Smooth muscle cell (in vitro differentiated cells): ENCODE data around the gene ADCK1. TPM values are rescaled to one million over a fixed set of nuclear protein-coding genes. Genes with fewer than 3 reads are reported as not detected.

Experiments used
- DNase-seq: peaks from one replicate; lab custom pipeline; 2025; ENCODE audit not compliant: unreplicated experiment; lab: John Stamatoyannopoulos, UW
- H2AFZ ChIP-seq: fragments of 200-600 bp; sonication (generic); 2 replicates; pipeline ENCODE4 v1.6.0; 2016; ENCODE audit warnings: antibody characterized with exemption, low read depth, mild to moderate bottlenecking
- H3F3A ChIP-seq: fragments of 200-600 bp; sonication (generic); 2 replicates; pipeline ENCODE4 v1.6.0; 2017; ENCODE audit warnings: antibody characterized with exemption, low read depth
- H3K27ac ChIP-seq: fragments of 200-600 bp; sonication (generic); 2 replicates; pipeline ENCODE4 v1.5.1; 2016; ENCODE audit warnings: low read depth, mild to moderate bottlenecking
- H3K27me3 ChIP-seq: fragments of 200-600 bp; sonication (generic); 2 replicates; pipeline ENCODE4 v1.6.1; 2016; ENCODE audit warnings: low read depth, mild to moderate bottlenecking
- H3K36me3 ChIP-seq: fragments of 200-600 bp; sonication (generic); 2 replicates; pipeline ENCODE4 v1.5.1; 2016; ENCODE audit warnings: low read depth
- H3K4me1 ChIP-seq: fragments of 200-600 bp; sonication (generic); 2 replicates; pipeline ENCODE4 v1.5.1; 2016; ENCODE audit warnings: low read depth
- H3K4me2 ChIP-seq: fragments of 200-600 bp; sonication (generic); 2 replicates; pipeline ENCODE4 v1.6.0; 2016; ENCODE audit warnings: mild to moderate bottlenecking
- H3K4me3 ChIP-seq: fragments of 200-600 bp; sonication (generic); 2 replicates; pipeline ENCODE4 v1.5.1; 2016; ENCODE audit warnings: mild to moderate bottlenecking
- H3K79me2 ChIP-seq: fragments of 200-600 bp; sonication (generic); 2 replicates; pipeline ENCODE4 v1.6.0; 2016; ENCODE audit warnings: low read depth, mild to moderate bottlenecking
- H3K9ac ChIP-seq: fragments of 200-600 bp; sonication (generic); 2 replicates; pipeline ENCODE4 v1.6.0; 2016; ENCODE audit warnings: low read depth
- H3K9me3 ChIP-seq: fragments of 200-600 bp; sonication (generic); replicated peaks from 2 replicates; pipeline ENCODE4 v1.5.1; 2016; ENCODE audit warnings: low read depth
- H4K20me1 ChIP-seq: fragments of 200-600 bp; sonication (generic); 2 replicates; pipeline ENCODE4 v1.6.0; 2016; ENCODE audit warnings: low read depth
- WGBS: methylation state at CpG from one replicate; pipeline ENCODE4 v1.1.7; 2016; ENCODE audit warnings: low lambda C conversion rate; 5-methylcytosine and 5-hydroxymethylcytosine counted together
- polyA plus RNA-seq: library from polyadenylated mRNA; unstranded; fragments of >200 nt; fragmentation: Nextera tagmentation; extraction: Ambion mirVana; gene quantifications from 2 replicates; pipeline ENCODE4 v1.2.1, GENCODE V29; 2016
- total RNA-seq: library from RNA; depleted of rRNA; stranded (reverse); fragments of >200 nt; gene quantifications from 2 replicates; pipeline ENCODE4 v1.2.3, GENCODE V29; 2014
- TF ChIP-seq, protein P1 (sequence below): fragments of 200-600 bp; sonication (generic); IDR thresholded peaks from 2 replicates; pipeline ENCODE4 v1.5.1; 2017; ENCODE audit warnings: borderline replicate concordance, mild to moderate bottlenecking, antibody characterized with exemption; ENCODE audit not compliant: insufficient read depth, poor library complexity, severe bottlenecking

ADCK1 gene
- total and polyA plus RNA-seq, 2 experiments from 2014 or later: 4.2 to 5.1 TPM

DNA sequence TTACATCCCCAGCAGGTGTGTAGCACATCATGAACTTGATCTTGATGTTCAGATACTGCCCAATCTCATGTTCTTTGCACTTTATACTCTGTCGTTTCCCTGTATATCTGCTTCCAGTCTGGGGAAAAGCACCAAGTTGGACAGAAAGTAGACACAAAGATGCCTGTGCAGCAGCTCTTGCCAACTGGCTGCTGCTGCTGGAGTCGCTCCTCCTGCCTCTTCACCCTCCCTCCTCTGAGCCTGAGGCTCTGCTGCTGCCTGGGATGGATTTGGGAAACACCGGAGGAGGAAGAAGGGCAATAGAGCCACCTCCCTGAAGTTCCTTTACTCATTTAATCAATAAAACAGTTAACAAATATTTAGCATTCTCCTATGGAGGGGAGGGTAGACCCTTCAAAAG, 32.4 kb downstream of the ADCK1 start:
- DNase-seq: no peak
- WGBS: 51% methylated on average over 3 of the region's 3 CpGs
- Histone ChIP-seq H3K4me2 (no peak overlapping the region), H3K36me3 (no peaks in the 10 kb centered on the region), H4K20me1 (no peaks in the 10 kb centered on the region), H3K9me3 (no peaks in the 10 kb centered on the region), H2AFZ (no peak overlapping the region), H3K9ac (no peak overlapping the region), H3K27ac (no peak overlapping the region), H3K4me1 (no peaks in the 10 kb centered on the region), H3F3A (no peaks in the 10 kb centered on the region), H3K4me3 (no peak overlapping the region), H3K79me2 (no peaks in the 10 kb centered on the region), H3K27me3 (no peaks in the 10 kb centered on the region)
- TF ChIP-seq, protein P1, sequence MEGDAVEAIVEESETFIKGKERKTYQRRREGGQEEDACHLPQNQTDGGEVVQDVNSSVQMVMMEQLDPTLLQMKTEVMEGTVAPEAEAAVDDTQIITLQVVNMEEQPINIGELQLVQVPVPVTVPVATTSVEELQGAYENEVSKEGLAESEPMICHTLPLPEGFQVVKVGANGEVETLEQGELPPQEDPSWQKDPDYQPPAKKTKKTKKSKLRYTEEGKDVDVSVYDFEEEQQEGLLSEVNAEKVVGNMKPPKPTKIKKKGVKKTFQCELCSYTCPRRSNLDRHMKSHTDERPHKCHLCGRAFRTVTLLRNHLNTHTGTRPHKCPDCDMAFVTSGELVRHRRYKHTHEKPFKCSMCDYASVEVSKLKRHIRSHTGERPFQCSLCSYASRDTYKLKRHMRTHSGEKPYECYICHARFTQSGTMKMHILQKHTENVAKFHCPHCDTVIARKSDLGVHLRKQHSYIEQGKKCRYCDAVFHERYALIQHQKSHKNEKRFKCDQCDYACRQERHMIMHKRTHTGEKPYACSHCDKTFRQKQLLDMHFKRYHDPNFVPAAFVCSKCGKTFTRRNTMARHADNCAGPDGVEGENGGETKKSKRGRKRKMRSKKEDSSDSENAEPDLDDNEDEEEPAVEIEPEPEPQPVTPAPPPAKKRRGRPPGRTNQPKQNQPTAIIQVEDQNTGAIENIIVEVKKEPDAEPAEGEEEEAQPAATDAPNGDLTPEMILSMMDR: no peak

DNA sequence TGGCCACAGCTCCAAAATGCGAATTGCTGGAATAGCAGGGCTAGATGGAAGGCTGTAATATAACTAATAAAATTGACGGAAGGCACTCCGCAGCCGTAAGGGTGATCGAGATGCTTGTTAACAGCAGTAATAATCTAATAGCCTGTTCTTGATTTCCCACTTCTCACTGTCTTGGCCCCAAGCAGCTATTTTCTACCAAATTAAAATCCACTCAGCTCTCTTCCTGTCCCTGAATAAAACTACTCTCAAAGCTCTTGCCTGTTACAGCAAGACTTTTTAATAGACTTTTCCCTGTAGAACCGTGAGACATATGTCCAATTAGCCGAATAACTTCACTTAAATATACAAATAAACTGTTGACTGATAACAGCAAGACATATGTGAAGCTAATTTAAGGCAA, 38.0 kb downstream of the ADCK1 start:
- TF ChIP-seq, protein P1: no peak
- Histone ChIP-seq H3K9me3 (no peaks in the 10 kb centered on the region), H3F3A (no peaks in the 10 kb centered on the region), H3K4me2 (no peak overlapping the region), H3K4me1 (no peaks in the 10 kb centered on the region), H4K20me1 (no peaks in the 10 kb centered on the region), H3K9ac (no peak overlapping the region), H2AFZ (no peak overlapping the region), H3K27me3 (no peaks in the 10 kb centered on the region), H3K4me3 (no peak overlapping the region), H3K27ac (no peak overlapping the region), H3K79me2 (no peaks in the 10 kb centered on the region), H3K36me3 (no peaks in the 10 kb centered on the region)
- no peak for DNase-seq
- WGBS: 91% methylated on average over 7 of the region's 7 CpGs

DNA sequence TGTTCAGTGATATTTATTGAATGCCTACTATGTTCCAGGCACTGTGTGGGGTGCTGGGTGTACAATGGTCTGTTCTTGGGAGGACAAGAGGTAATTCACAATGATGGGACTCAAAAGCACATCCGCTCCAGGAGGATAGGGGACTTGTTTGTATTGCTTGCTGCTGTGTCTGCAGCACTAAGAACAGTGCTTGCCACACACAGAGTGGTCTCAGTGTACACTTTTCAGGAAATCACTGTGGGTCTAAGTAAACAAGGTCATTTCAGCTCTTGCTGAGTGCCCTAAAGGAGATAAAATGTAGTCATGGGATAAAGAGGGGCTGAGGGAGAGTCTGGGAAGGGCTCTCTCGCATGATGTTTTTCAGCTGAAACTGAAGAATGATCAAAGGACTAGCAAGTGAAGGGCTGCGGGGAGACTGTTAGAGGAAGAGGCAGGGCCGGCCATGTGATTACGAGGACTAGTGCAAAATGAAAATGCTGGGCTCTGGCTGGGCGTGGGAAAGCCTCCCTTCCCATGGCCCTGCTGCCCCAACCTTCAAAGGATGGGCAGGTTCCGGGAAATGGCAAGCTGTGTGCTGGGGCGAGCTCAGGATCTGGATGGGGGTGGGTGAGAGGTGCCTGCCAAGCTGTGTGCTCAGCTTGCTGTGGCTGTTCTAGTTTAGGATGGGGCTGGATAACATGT, 39.1 kb downstream of the ADCK1 start:
- no peaks in the 10 kb centered on the region for H3K36me3 ChIP-seq
- H3K9me3 ChIP-seq: no peaks in the 10 kb centered on the region
- H2AFZ ChIP-seq: no peak overlapping the region
- H3K9ac ChIP-seq: no peak overlapping the region
- TF ChIP-seq, protein P1: no peak
- H3K4me2 ChIP-seq: no peak overlapping the region
- no peak for DNase-seq
- WGBS: 86% methylated on average over 8 of the region's 8 CpGs
- no peaks in the 10 kb centered on the region for H3K79me2 ChIP-seq
- no peak overlapping the region for H3K27ac ChIP-seq
- no peaks in the 10 kb centered on the region for H3K4me1 ChIP-seq
- H3F3A ChIP-seq: no peaks in the 10 kb centered on the region
- H4K20me1 ChIP-seq: no peaks in the 10 kb centered on the region
- no peak overlapping the region for H3K4me3 ChIP-seq
- H3K27me3 ChIP-seq: no peaks in the 10 kb centered on the region

DNA sequence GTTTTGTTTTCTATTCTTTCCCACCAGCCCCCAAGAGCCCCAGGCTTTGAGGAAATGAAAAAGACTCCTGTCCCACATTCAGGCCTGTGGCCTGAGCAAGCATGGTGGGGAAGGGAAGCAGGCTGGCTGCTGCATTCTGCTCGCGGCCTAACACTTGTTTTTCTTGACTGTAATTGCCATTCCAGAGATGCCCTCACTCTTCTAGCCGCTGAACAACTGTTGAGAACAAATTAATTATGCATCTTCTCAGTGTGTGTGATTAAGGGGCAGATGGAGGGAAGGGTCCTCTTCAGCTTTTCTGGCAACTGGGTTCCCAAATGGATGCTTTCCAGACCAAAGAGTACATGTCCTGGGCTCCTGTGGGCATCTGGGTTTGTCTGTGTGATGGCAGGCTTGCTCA, 43.3 kb downstream of the ADCK1 start:
- H4K20me1 ChIP-seq: no peaks in the 10 kb centered on the region
- H3K4me3 ChIP-seq: no peak overlapping the region
- no peaks in the 10 kb centered on the region for H3K4me1 ChIP-seq
- DNase-seq: no peak
- no peaks in the 10 kb centered on the region for H3F3A ChIP-seq
- H3K27ac ChIP-seq: no peak overlapping the region
- H3K79me2 ChIP-seq: no peaks in the 10 kb centered on the region
- H3K9me3 ChIP-seq: no peaks in the 10 kb centered on the region
- no peaks in the 10 kb centered on the region for H3K36me3 ChIP-seq
- H2AFZ ChIP-seq: no peak overlapping the region
- H3K27me3 ChIP-seq: no peaks in the 10 kb centered on the region
- 91% methylated on average over 3 of the region's 3 CpGs for WGBS
- TF ChIP-seq, protein P1: no peak
- H3K4me2 ChIP-seq: no peak overlapping the region
- H3K9ac ChIP-seq: no peak overlapping the region
